HepG2 (cell line): ENCODE data around the gene WDHD1. TPM values are rescaled to one million over a fixed set of nuclear protein-coding genes. Genes with fewer than 3 reads are reported as not detected.
A peak's percentile ranks its signal among the peaks of the same experiment; 100 is the strongest.

Experiments
- ETV5 ChIP-seq: IDR thresholded peaks from 2 replicates; pipeline ENCODE4 v1.6.1; 2018; ENCODE audit warnings: missing biosample characterization, missing genetic modification reagents, inconsistent platforms, borderline replicate concordance
- MAFK ChIP-seq, 2 experiments: IDR thresholded peaks in 1 of 2; conservative IDR thresholded peaks in 1 of 2; 2 replicates each; pipeline ENCODE4 v1.6.1; 2011; ENCODE audit warnings: improper control_type of control experiment in 2 of 2, low read length in 2 of 2
- MXD4 ChIP-seq: IDR thresholded peaks from 2 replicates; pipeline ENCODE4 v1.6.1; 2016; ENCODE audit warnings: mild to moderate bottlenecking, missing biosample characterization, missing genetic modification reagents
- MZF1 ChIP-seq: sonication (generic); formaldehyde crosslinking; IDR thresholded peaks from 2 replicates; pipeline ENCODE4 v1.8.1; 2023; ENCODE audit warnings: mild to moderate bottlenecking, missing genetic modification reagents, borderline replicate concordance
- NPAS2 ChIP-seq: sonication (generic); formaldehyde crosslinking; IDR thresholded peaks from 2 replicates; pipeline ENCODE4 v1.8.0; 2022; ENCODE audit warnings: mild to moderate bottlenecking, missing genetic modification reagents, borderline replicate concordance
- ZEB1 ChIP-seq: IDR thresholded peaks from 2 replicates; pipeline ENCODE4 v1.6.1; 2012; ENCODE audit warnings: mild to moderate bottlenecking, low read depth, inconsistent platforms; ENCODE audit not compliant: insufficient replicate concordance
- ZNF224 ChIP-seq: sonication (generic); formaldehyde crosslinking; IDR thresholded peaks from 2 replicates; pipeline ENCODE4 v1.5.0; 2020; ENCODE audit warnings: mild to moderate bottlenecking, missing genetic modification reagents
- ZNF484 ChIP-seq: sonication (generic); formaldehyde crosslinking; IDR thresholded peaks from 2 replicates; pipeline ENCODE4 v1.5.1; 2020; ENCODE audit warnings: mild to moderate bottlenecking, low read depth, missing genetic modification reagents, borderline replicate concordance
- ZNF501 ChIP-seq: sonication (generic); formaldehyde crosslinking; IDR thresholded peaks from 2 replicates; pipeline ENCODE4 v1.5.1; 2020; ENCODE audit warnings: mild to moderate bottlenecking, moderate library complexity, missing genetic modification reagents
- ZSCAN30 ChIP-seq: sonication (generic); formaldehyde crosslinking; IDR thresholded peaks from 2 replicates; pipeline ENCODE4 v1.5.0; 2020; ENCODE audit warnings: mild to moderate bottlenecking, missing genetic modification reagents
- polyA plus RNA-seq, 8 experiments: library from polyadenylated mRNA; depleted of rRNA in 3 of 8; stranded (reverse) in 7 of 8; unstranded in 1 of 8; fragments of >200 nt; fragmentation: Illumina TruSeq in 4 of 8; extraction: Trizol in 4 of 8; gene quantifications; 2 replicates each; pipeline versions ENCODE4 v1.2.1 to v1.2.3, GENCODE V29; 2011 to 2016; ENCODE audit warnings: low read depth in 4 of 8, missing spikeins in 1 of 8, mixed read lengths in 1 of 8; ENCODE audit not compliant: insufficient read depth in 1 of 8
- total RNA-seq, 5 experiments: library from RNA; depleted of rRNA; stranded (reverse); fragments of >200 nt; fragmentation: Illumina TruSeq; extraction: Trizol; gene quantifications; 2 replicates each; pipeline ENCODE4 v1.2.3, GENCODE V29; 2016; ENCODE audit warnings: low read depth in 1 of 5
- TF ChIP-seq, protein P1 (sequence below): sonication (generic); formaldehyde crosslinking; IDR thresholded peaks from 2 replicates; pipeline ENCODE4 v1.4.0; 2020; ENCODE audit warnings: mild to moderate bottlenecking, missing genetic modification reagents
- TF ChIP-seq, protein P2 (sequence below): sonication (generic); formaldehyde crosslinking; IDR thresholded peaks from 2 replicates; pipeline ENCODE4 v1.9.0; 2022; ENCODE audit warnings: missing genetic modification reagents, mild to moderate bottlenecking, borderline replicate concordance

Gene WDHD1
- total and polyA plus RNA-seq, 2 of the 13 experiments (the other 11 are each of a cell fraction or from before 2014, with no cell fraction given) = 5.5 to 27.5 TPM

GRCh38 chr14:55026793-55027561 is at the start of gene WDHD1, which contains the start of gene SOCS4 (continued):
- TF ChIP-seq, protein P1, sequence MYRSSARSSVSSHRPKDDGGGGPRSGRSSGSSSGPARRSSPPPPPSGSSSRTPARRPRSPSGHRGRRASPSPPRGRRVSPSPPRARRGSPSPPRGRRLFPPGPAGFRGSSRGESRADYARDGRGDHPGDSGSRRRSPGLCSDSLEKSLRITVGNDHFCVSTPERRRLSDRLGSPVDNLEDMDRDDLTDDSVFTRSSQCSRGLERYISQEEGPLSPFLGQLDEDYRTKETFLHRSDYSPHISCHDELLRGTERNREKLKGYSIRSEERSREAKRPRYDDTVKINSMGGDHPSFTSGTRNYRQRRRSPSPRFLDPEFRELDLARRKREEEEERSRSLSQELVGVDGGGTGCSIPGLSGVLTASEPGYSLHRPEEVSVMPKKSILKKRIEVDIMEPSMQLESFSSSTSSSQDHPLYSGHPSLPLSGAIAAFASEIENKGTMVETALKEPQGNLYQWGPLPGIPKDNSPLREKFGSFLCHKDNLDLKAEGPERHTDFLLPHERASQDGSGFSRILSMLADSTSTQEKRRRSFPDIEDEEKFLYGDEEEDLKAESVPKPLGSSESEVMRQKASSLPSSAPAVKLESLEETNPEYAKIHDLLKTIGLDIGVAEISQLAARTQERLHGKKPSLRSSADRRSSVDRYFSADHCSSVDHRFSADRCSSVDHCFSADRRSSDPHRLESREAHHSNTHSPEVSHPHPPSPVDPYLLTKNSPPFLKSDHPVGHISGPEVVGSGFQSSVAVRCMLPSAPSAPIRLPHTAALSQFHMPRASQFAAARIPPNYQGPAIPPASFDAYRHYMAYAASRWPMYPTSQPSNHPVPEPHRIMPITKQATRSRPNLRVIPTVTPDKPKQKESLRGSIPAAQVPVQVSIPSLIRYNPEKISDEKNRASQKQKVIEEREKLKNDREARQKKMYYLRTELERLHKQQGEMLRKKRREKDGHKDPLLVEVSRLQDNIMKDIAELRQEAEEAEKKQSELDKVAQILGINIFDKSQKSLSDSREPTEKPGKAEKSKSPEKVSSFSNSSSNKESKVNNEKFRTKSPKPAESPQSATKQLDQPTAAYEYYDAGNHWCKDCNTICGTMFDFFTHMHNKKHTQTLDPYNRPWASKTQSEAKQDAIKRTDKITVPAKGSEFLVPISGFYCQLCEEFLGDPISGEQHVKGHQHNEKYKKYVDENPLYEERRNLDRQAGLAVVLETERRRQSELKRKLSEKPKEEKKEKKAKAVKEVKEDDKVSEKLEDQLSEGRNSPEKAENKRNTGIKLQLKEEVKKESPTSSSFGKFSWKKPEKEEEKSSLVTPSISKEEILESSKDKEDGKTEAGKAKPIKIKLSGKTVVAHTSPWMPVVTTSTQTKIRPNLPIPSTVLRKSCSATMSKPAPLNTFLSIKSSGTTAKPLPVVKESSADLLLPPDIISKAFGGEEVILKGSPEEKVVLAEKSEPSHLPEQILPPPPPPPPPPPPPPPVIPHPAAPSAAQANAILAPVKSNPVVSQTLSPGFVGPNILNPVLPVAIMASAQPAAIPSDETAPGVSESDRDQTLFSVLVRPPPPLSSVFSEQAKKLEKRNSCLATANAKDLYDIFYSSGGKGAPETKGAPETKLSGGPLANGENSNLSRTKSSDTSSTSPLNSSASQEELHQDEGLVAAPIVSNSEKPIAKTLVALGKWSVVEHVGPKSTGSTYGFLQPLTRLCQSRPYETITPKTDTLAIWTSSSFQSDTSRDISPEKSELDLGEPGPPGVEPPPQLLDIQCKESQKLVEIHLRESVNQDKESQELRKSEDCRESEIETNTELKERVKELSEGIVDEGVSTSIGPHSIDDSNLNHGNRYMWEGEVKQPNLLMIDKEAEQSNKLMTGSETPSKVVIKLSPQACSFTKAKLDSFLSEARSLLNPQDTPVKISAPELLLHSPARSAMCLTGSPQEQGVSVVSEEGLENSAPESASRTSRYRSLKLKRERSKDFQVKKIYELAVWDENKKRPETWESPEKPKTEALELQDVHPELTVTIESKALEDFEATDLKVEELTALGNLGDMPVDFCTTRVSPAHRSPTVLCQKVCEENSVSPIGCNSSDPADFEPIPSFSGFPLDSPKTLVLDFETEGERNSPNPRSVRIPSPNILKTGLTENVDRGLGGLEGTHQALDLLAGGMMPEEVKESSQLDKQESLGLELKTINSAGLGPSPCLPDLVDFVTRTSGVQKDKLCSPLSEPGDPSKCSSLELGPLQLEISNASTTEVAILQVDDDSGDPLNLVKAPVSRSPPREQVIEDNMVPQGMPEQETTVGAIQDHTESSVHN (CRISPR knock-in tag) = no peak; the same call in 1 of the 2 replicates
- TF ChIP-seq, protein P2, sequence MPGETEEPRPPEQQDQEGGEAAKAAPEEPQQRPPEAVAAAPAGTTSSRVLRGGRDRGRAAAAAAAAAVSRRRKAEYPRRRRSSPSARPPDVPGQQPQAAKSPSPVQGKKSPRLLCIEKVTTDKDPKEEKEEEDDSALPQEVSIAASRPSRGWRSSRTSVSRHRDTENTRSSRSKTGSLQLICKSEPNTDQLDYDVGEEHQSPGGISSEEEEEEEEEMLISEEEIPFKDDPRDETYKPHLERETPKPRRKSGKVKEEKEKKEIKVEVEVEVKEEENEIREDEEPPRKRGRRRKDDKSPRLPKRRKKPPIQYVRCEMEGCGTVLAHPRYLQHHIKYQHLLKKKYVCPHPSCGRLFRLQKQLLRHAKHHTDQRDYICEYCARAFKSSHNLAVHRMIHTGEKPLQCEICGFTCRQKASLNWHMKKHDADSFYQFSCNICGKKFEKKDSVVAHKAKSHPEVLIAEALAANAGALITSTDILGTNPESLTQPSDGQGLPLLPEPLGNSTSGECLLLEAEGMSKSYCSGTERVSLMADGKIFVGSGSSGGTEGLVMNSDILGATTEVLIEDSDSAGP (CRISPR knock-in tag) = peak; percentile 89
- TF ChIP-seq ZNF501 (CRISPR knock-in tag) (peak; percentile 86), NPAS2 (CRISPR knock-in tag) (no peak), ZNF484 (CRISPR knock-in tag) (no peak), MZF1 (CRISPR knock-in tag) (no peak), MAFK (conservative IDR thresholded peaks at IDR 0.05 in 1 of 2, IDR thresholded peaks at IDR 0.05 in 1 of 2; ENCODE audit: low read length in 2 of 2) (no peak; a peak in 1 of 4 replicates), ZEB1 (no peak), ZSCAN30 (CRISPR knock-in tag) (no peak), MXD4 (CRISPR knock-in tag) (peak; percentile 86), ETV5 (CRISPR knock-in tag) (peak; percentile 76), ZNF224 (CRISPR knock-in tag) (no peak)
